DMS153 treated with DMSO at 0.1 percent for 48 hours (cell line): ENCODE measurements around the gene MYOCOS.
"Not testable (repeated sequence)": the region's sequence is repeated elsewhere in the genome, so short reads cannot be mapped to it uniquely, and the experiment has no call there.

ENCODE experiments used
- DNase-seq: peaks from one replicate; lab custom pipeline; 2025; ENCODE audit not compliant: unreplicated experiment; lab: John Stamatoyannopoulos, UW

MYOCOS gene

DNA sequence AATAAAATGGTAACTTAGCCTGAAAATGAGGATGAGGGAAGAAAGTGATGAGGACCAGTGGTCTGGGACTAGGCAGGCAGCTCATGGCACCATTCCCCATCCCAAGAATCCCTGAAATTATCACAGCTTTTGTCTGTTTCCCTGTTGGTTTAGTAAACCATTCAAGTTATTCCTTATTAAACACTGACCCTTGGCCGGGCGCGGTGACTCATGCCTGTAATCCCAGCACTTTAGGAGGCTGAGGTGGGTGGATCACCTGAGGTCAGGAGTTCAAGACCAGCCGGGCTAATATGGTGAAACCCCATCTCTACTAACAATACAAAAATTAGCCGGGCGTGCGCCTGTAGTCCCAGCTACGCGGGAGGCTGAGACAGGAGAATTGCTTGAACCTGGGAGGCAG is 34.2 kb downstream of the MYOCOS start:
- DNase-seq, result not testable (repeated sequence)

DNA sequence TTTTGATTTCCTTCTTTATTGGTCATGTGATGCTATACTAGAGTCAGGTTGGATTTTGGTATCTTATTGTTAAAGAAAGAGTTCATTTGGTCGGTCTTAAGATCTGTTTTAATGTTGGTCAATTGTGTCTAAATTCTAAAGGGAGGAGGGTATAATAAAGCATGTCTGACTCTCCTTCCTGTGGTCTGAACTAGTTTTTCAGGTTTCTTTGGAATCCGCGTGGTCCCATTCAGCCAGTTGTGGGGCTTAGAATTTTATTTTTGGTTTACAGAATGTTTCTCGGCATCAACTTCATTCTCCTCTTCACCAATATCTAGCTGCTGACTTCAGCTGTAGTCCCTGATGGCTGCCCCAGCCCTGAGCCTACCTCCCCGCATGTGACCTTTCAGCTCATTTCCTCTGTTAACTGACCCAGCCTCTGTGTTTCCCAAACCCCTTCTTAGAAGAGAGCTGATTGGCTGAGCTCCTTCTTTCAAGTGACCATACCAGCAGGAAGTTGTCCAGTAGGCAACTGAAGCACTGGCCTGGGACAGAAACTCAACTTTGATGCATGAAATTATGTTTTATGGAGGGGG is 39.1 kb downstream of the MYOCOS start:
- DNase-seq, result no peak

DNA sequence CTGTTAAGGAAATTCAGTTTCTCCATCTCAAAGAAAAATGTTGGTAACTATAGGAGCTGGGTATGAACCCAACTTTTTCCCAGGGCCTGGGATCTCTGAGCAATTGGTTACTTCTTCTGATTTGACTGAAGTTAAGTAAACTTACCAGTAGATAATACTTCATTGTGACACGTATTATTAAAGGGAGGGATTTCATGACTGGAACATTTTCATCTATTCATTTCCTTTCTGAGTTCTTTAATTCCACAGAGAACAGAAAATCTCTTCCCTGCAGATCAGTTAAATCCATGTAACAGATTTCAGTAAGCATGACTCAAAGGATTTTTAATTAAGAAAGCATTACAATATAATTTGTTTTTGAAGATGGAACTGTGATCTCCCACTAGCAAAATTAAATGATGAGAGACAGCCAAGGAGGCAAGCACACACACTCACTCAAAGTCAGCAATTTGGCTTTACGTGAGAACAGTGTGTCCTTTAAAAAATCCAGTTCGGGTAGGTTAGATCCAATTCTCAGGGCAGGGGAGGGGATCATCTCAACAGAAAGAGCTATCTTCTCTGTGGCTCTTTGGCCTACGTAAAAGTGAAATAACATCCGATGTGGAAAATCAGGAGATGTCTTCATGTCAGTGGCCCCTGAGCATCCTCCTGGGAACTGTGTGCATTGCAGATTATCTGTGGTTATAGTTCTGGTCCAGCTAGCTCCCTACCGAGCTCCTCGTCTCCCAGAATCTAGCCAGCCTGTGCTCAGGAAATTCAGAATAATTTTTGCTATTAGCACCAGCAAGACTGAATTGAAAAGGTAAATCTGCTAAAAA is 41.2 kb downstream of the MYOCOS start:
- DNase-seq, result no peak

DNA sequence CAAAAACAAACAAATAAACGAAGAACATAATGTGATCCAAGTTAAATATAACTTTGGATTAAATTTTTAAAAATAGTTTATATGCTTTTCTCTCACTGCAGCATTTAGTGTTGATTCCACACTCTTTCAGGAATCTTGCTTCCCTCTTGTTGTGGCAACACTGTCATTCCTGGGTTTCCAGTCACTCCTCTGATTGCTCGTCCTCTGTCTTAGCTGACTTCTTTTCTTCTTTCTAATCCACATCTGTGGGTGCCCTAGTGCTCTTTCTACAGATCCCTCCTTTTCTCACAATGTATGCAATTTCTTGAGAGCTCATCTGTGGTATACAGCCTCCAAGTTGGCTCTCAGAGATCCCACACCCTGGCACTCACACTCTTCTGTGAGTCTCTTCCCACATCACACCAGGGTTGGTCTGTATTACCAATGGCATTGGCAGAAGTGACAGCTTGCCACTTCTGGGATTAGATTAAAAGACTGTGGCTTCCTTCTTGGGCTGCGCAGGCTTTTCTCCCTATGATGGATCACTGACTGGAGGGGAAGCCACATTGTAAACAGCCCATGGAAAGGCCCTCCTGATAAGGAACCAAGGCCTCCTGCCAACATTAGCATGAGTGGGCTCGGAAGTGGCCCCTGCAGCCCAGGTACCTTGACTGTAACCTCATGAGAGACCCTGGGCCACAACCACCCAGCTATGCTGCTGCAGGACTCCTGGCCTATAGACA is 42.0 kb downstream of the MYOCOS start:
- no peak for DNase-seq

DNA sequence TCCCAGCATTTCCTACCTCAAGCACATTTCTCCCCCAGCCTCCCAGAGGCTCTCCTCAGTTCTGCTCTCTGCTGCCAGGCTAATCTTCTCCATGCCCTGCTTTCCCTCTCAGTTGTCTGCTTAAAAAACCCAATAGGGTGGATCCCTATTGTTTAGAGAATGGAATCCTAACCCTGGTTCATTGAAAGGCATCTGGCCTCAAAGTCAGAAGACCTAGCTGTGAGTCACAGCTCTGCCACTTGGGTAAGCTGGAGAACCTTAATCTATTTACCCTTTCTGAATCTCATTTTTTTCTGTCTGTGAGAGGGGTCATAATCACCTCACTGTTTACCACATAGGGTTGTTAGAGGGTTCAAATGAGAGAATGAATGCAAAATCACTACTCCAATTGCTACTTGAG is 42.9 kb downstream of the MYOCOS start:
- no peak for DNase-seq

DNA sequence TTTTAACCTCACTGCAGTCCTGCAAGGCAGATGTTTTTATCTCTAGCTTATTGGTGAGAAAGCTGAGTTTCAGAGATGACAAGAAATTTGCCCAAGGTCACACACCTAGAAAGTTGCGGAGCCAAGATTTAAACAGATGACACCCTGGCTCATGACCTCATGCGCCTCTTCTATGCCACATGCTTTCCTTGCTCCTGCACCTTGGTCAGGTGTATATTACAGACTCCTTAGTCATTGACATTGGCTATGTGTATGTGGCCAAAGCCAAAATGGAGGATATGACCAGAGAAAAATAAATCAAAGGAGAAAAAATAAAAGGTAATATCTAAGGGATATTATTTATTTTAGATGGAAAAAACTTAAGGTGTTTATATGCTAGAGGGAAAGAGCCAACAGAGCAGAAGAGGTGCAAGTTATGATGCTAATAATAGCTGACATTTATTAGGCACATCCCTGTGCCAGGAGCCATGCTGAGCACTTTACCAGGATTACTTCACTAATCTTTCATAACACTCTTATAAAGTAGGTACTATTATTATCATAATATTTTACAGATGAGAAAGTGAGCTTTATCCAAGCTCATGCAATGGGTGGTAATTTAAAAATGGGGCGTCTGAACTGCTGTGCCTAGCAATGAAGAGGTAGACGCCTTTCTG is 44.2 kb downstream of the MYOCOS start:
- no peak for DNase-seq

DNA sequence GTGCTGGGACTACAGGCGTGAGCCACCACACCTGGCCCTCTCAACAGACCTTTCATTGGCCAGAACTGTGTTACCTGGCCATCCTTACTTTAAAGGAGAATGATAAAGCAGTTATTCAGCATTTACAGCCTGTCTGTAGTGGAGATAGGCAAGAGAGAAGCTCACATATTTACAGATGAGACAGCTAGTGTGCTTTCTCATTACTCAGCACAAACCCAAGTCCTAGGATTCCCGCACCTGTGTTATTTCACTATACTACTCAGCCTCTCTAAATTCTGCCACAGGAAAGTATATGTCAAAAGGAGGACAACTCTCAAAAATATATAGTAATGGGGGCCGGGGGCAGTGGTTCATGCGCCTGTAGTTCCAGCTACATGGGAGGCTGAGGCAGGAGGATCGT is 46.3 kb downstream of the MYOCOS start:
- no peak for DNase-seq

DNA sequence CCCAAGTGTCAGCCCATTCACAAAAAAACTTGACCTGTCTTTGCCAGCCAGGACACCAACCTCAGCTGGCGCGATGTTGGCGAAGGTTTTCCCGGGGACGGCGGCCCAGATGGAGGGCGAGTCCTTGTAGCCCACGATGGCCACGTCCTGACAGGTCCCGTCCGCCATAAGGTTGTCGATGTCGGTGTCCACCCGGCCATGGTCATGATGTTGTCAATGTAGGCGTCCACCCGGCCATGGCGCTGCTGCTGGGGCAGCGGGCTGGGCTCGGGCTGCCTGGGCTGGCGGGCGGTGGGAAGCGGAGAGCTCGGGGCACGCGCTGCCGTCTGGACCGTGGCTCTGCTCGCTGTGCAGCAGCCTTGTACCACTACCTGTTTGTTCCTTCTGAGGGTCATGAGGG is 48.7 kb downstream of the MYOCOS start:
- DNase-seq, result no peak

DNA sequence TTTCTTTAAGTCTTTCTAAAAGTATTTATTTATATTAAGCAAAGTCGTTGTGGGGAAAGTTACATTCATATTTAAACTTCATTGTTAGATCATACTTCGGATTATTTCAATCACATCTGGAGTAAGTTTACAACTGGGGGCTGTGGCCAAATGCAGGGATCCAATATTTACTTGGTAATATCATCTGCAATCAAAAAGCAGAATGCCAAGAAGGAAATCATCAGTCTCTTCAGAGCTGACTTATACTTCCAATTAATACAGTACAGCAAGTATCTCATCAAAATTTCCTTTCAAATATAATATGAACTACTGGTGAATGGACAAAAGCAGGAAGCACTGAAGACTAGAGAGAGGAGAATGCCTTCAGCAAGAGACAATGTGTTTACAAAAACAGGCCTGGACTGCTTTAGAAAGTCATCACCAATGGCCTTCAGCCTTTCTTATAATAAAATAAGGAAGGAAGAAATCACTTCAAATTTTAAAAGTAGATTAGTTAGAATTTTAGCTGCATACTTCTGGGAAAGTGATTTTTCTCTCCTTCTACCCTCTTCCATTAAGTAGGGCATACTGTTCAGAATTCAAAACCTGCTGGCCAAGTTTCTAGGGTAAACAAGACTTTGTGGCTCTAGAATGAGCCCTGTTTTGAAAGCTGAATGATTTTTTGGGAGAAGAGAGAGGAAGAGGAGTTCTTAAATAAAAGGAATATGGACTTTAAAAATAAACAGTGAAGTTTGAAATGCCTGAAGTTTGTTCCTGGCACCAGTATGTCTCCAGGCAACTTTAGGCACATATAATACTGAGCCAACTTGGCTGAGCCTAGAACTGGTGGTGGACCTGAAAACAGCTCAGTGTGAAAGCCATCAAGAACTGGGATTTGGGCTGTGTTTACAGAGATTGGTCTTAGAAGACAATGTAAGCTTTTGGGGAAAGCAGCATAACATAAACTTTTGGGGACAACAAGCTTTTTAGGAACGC is 52.7 kb downstream of the MYOCOS start:
- no peak for DNase-seq
